GM12878 (cell line): Measurements from ENCODE around the gene ARHGEF7. TPM values are rescaled to one million over a fixed set of nuclear protein-coding genes. Genes with fewer than 3 reads are reported as not detected.

Experiments
- ATAC-seq: fragments of 200-7000 bp; cut with Tn5 transposase; 3 replicates; pipeline ENCODE4 v1.9.1; 2020; ENCODE audit warnings: mild to moderate bottlenecking, moderate library complexity
- BruUV-seq: library from RNA; stranded (reverse); fragments of 400-500 nt; replicated peaks from 2 replicates; lab custom pipeline; 2021; lab: Mats Ljungman, UMichigan
- CTCF ChIA-PET: fragments of 300-600 bp; sonication (Branson Sonifier 250); formaldehyde crosslinking; extraction: SDS; loops from one replicate; lab custom pipeline; 2021; ENCODE audit warnings: inconsistent platforms; lab: Yijun Ruan, JAX
- POLR2A ChIA-PET: fragments of 350-600 bp; formaldehyde crosslinking; extraction: SDS; loops from one replicate; lab custom pipeline; 2021; ENCODE audit warnings: inconsistent platforms; lab: Charles Lee
- RAD21 ChIA-PET: fragments of 300-600 bp; sonication (Branson Sonifier 250); formaldehyde crosslinking; loops from one replicate; lab custom pipeline; 2023; ENCODE audit warnings: antibody characterized with exemption; ENCODE audit not compliant: unreplicated experiment; lab: Charles Lee
- SMC1A ChIA-PET: fragments of 300-600 bp; sonication (Branson Sonifier 250); formaldehyde crosslinking; loops from one replicate; lab custom pipeline; 2023; ENCODE audit not compliant: unreplicated experiment, uncharacterized antibody; lab: Charles Lee
- DNase-seq: peaks from one replicate; pipeline ENCODE4 v3.0.0-alpha.2; 2011; ENCODE audit warnings: low read depth, low spot score
- FAIRE-seq: peaks from 3 replicates; lab custom pipeline; 2011; peaks lifted over from hg19 to GRCh38; lab: Jason Lieb, UNC
- H2AFZ ChIP-seq: 2 replicates; pipeline ENCODE4 v1.6.0; 2011; ENCODE audit warnings: low read depth, low read length, control low read depth; ENCODE audit not compliant: control insufficient read depth
- H3K27ac ChIP-seq: 2 replicates; pipeline ENCODE4 v1.5.1; 2011; ENCODE audit warnings: control low read depth; ENCODE audit not compliant: control insufficient read depth, insufficient read depth
- H3K27me3 ChIP-seq, 2 experiments: replicated peaks in 1 of 2; 2 replicates each; pipeline versions ENCODE4 v1.6.0 to v1.6.1; 2011; ENCODE audit warnings: low read length in 1 of 2; ENCODE audit not compliant: control insufficient read depth in 2 of 2, insufficient read depth in 2 of 2
- H3K36me3 ChIP-seq, 2 experiments: 2 replicates each; pipeline ENCODE4 v1.5.1; 2011; ENCODE audit warnings: low read length in 1 of 2; ENCODE audit not compliant: control insufficient read depth in 2 of 2, insufficient read depth in 2 of 2
- H3K4me1 ChIP-seq: 2 replicates; pipeline ENCODE4 v1.6.1; 2011; ENCODE audit warnings: mild to moderate bottlenecking, low read length, moderate library complexity, mixed read lengths; ENCODE audit not compliant: control insufficient read depth, insufficient read depth
- H3K4me2 ChIP-seq: 2 replicates; pipeline ENCODE4 v1.6.0; 2011; ENCODE audit warnings: control low read depth; ENCODE audit not compliant: control insufficient read depth, insufficient read depth
- H3K4me3 ChIP-seq: fragments of 200-600 bp; sonication (generic); 2 replicates; pipeline ENCODE4 v1.5.1; 2016
- H3K79me2 ChIP-seq: 2 replicates; pipeline ENCODE4 v1.6.0; 2011; ENCODE audit warnings: low read length; ENCODE audit not compliant: control insufficient read depth, insufficient read depth
- H3K9ac ChIP-seq: 2 replicates; pipeline ENCODE4 v1.8.0; 2011; ENCODE audit warnings: low read length, control low read depth, mixed read lengths; ENCODE audit not compliant: control insufficient read depth, insufficient read depth
- H3K9me3 ChIP-seq: replicated peaks from 3 replicates; pipeline ENCODE4 v1.5.1; 2011; ENCODE audit warnings: mild to moderate bottlenecking, low read length; ENCODE audit not compliant: control insufficient read depth, insufficient read depth
- H4K20me1 ChIP-seq: 2 replicates; pipeline ENCODE4 v1.6.0; 2011; ENCODE audit not compliant: control insufficient read depth, insufficient read depth
- BCL11A ChIP-seq: IDR thresholded peaks from 2 replicates; pipeline ENCODE4 v1.6.1; 2011; ENCODE audit warnings: low read depth, low read length
- CEBPB ChIP-seq, 2 experiments: fragments of 150-350 bp in 1 of 2; IDR thresholded peaks; 2 replicates each; pipeline ENCODE4 v1.6.1; 2012 to 2014; ENCODE audit warnings: low read depth in 2 of 2, low read length in 2 of 2, borderline replicate concordance in 1 of 2, inconsistent platforms in 1 of 2
- CEBPZ ChIP-seq: fragments of 150-350 bp; IDR thresholded peaks from 2 replicates; pipeline ENCODE4 v1.6.1; 2016; ENCODE audit warnings: low read depth, low read length
- CREM ChIP-seq: IDR thresholded peaks from 2 replicates; pipeline ENCODE4 v1.6.1; 2014; ENCODE audit warnings: antibody characterized with exemption, low read depth
- CTCF ChIP-seq, 3 experiments: IDR thresholded peaks in 2 of 3; conservative IDR thresholded peaks in 1 of 3; 2 replicates each; pipeline ENCODE4 v1.5.1; 2011; ENCODE audit warnings: low read depth in 3 of 3, low read length in 3 of 3, mild to moderate bottlenecking in 3 of 3, control low read depth in 2 of 3, moderate library complexity in 2 of 3, inconsistent platforms in 1 of 3, mixed read lengths in 1 of 3; ENCODE audit not compliant: control insufficient read depth in 2 of 3, insufficient read depth in 1 of 3; ENCODE audit errors: extremely low read depth in 1 of 3
- KDM1A ChIP-seq: fragments of 200-600 bp; sonication (generic); IDR thresholded peaks from 2 replicates; pipeline ENCODE4 v1.6.1; 2016; ENCODE audit warnings: borderline replicate concordance
- MLLT1 ChIP-seq: fragments of 450-650 bp; IDR thresholded peaks from 2 replicates; pipeline ENCODE4 v1.6.1; 2016; ENCODE audit warnings: mild to moderate bottlenecking
- NR2C2 ChIP-seq: IDR thresholded peaks from 2 replicates; pipeline ENCODE4 v1.6.1; 2011; ENCODE audit warnings: borderline replicate concordance, low read depth; ENCODE audit not compliant: control insufficient read depth, insufficient read length
- NRF1 ChIP-seq: conservative IDR thresholded peaks from 2 replicates; pipeline ENCODE4 v1.6.1; 2011; ENCODE audit warnings: mild to moderate bottlenecking, low read depth, low read length, improper control_type of control experiment
- RFX5 ChIP-seq: IDR thresholded peaks from 2 replicates; pipeline ENCODE4 v1.6.1; 2011; ENCODE audit warnings: low read depth, low read length, improper control_type of control experiment
- SKIL ChIP-seq: fragments of 450-650 bp; IDR thresholded peaks from 2 replicates; pipeline ENCODE4 v1.6.1; 2017; ENCODE audit warnings: mild to moderate bottlenecking, low read depth, inconsistent platforms; ENCODE audit not compliant: poor library complexity, severe bottlenecking
- SMARCA5 ChIP-seq: fragments of 450-650 bp; IDR thresholded peaks from 2 replicates; pipeline ENCODE4 v1.6.1; 2017; ENCODE audit warnings: mild to moderate bottlenecking
- TCF7 ChIP-seq: IDR thresholded peaks from 2 replicates; pipeline ENCODE4 v1.6.1; 2014; ENCODE audit warnings: antibody characterized with exemption, borderline replicate concordance
- YY1 ChIP-seq: IDR thresholded peaks from 2 replicates; pipeline ENCODE4 v1.6.1; 2011; ENCODE audit warnings: low read depth, mild to moderate bottlenecking, low read length
- ZNF24 ChIP-seq: fragments of 450-650 bp; IDR thresholded peaks from 2 replicates; pipeline ENCODE4 v1.6.1; 2017; ENCODE audit warnings: antibody characterized with exemption, mild to moderate bottlenecking
- WGBS: methylation state at CpG from one replicate; pipeline ENCODE4 v1.1.6; 2016; ENCODE audit warnings: low lambda C conversion rate; ENCODE audit not compliant: insufficient replicate concordance, insufficient coverage; ENCODE audit errors: missing lambda C conversion rate; 5-methylcytosine and 5-hydroxymethylcytosine counted together
- in situ Hi-C: fragments of 300-500 bp; cut with MboI; formaldehyde crosslinking; loops from 9 replicates; pipeline ENCODE4 v1.14.3; 2018; ENCODE audit warnings: mixed read lengths
- intact Hi-C: fragments of 100-400 bp; cut with micrococcal nuclease; formaldehyde crosslinking; loops from one replicate; pipeline ENCODE4 v1.14.2; 2022; ENCODE audit not compliant: unreplicated experiment
- polyA plus RNA-seq, 11 experiments: library from polyadenylated mRNA; depleted of rRNA in 4 of 11; unstranded in 6 of 11; stranded (reverse) in 5 of 11; fragments of >200 nt; fragmentation: Nextera tagmentation in 4 of 11; fragmentation: Illumina TruSeq in 1 of 11; extraction: Ambion mirVana in 4 of 11; extraction: Trizol in 1 of 11; gene quantifications; 1 replicate in 1 of 11; 2 replicates in 10 of 11; pipeline versions ENCODE4 v1.2.1 to v1.2.3, GENCODE V29; 2011 to 2016; ENCODE audit warnings: inconsistent platforms in 2 of 11, missing spikeins in 2 of 11, low read depth in 1 of 11
- total RNA-seq, 4 experiments: library from RNA; depleted of rRNA in 3 of 4; stranded (reverse); fragments of >200 nt in 3 of 4; fragmentation: Illumina TruSeq in 1 of 4; extraction: Trizol in 1 of 4; gene quantifications; 2 replicates each; pipeline versions ENCODE4 v1.2.1 to v1.2.3, GENCODE V29; 2013 to 2021

The ARHGEF7 gene
- total and polyA plus RNA-seq, 10 of the 15 experiments (the other 5 are each of a cell fraction or from before 2014, with no cell fraction given) = 4.7 to 65.5 (median 36.6) TPM

- DNase-seq (no peak), ATAC-seq (no peak), FAIRE-seq (no peak)
- peaks cover 16 to 46% of the 10 kb centered on the region in 2 experiments for H3K36me3 ChIP-seq
- ChIA-PET SMC1A (interaction anchor here (0.6 to 1.9 kb wide), 4 partner anchors 10 to 13 kb away, joined by 3 to 6 read pairs (median 4); no protein-coding TSS in a partner anchor), POLR2A (interaction anchor here (1.3 to 1.5 kb wide), 2 partner anchors 10 to 14 kb away, joined by 3 read pairs; no protein-coding TSS in a partner anchor), CTCF (interaction anchor here (1.4 to 1.7 kb wide), 2 partner anchors 13 to 40 kb away, joined by 4 read pairs; no protein-coding TSS in a partner anchor), RAD21 (no interaction called here)
- peaks cover 85% of the 10 kb centered on the region for H3K79me2 ChIP-seq
- no peak overlapping the region for H3K4me2 ChIP-seq
- H3K9ac ChIP-seq = no peak overlapping the region
- no peaks in the 10 kb centered on the region for H3K27me3 ChIP-seq
- in situ Hi-C loops = loop anchor here (25.0 kb wide), 1 partner anchor 2009 kb away; no protein-coding TSS in a partner anchor
- intact Hi-C loops = no loop called here
- peaks cover 19% of the 10 kb centered on the region for H3K4me1 ChIP-seq
- no peak overlapping the region for H2AFZ ChIP-seq
- WGBS = 52% methylated on average over 2 of the region's 2 CpGs
- H3K27ac ChIP-seq = no peak overlapping the region
- H3K9me3 ChIP-seq = peaks cover 18% of the 10 kb centered on the region
- H4K20me1 ChIP-seq = peaks cover 2% of the 10 kb centered on the region; the same call in 1 of the 2 replicates
- BruUV-seq = no TSS peak
- no peak overlapping the region for H3K4me3 ChIP-seq
- TF ChIP-seq BCL11A (no peak), ZNF24 (no peak), NR2C2 (no peak), CTCF (IDR thresholded peaks at IDR 0.05 in 2 of 3, conservative IDR thresholded peaks at IDR 0.05 in 1 of 3; ENCODE audit: control insufficient read depth in 2 of 3, extremely low read depth in 1 of 3, insufficient read depth in 1 of 3, low read depth in 3 of 3, low read length in 3 of 3) (no peak), NRF1 (no peak), CREM (no peak), TCF7 (no peak), CEBPZ (no peak), SKIL (no peak), KDM1A (no peak), SMARCA5 (no peak), RFX5 (no peak), CEBPB (IDR thresholded peaks at IDR 0.05; ENCODE audit: borderline replicate concordance in 1 of 2, low read depth in 2 of 2, low read length in 2 of 2) (no peak), YY1 (no peak), MLLT1 (no peak)
Observed at GRCh38 chr13:111171629-111172028, 56.5 kb downstream of the ARHGEF7 start.
